ENCODE data around the gene ENOX2.

DNA sequence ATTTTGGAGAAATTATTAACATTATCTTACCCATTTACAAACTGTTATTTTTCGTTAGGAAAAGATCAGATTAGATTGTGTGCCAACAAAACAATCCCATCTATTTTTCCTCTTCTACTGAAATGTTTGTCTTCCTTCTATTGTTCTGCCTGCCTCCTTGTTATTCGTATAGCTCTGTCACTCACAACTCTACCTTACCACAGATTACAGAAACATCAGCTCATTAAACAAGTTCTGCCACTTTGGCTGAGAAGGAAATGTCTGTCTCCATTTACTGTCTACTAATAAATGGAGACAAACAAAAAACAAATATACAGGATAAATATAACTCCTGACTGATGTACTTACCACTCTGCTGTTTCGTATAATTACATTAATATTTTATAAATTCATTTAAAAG is 211.4 kb downstream of the ENOX2 start:
- TF ChIP-seq POLR2A (IDR thresholded peaks at IDR 0.05) (no peak), EP300 (IDR thresholded peaks at IDR 0.05) (no peak)
- TF ChIP-seq, protein P1, sequence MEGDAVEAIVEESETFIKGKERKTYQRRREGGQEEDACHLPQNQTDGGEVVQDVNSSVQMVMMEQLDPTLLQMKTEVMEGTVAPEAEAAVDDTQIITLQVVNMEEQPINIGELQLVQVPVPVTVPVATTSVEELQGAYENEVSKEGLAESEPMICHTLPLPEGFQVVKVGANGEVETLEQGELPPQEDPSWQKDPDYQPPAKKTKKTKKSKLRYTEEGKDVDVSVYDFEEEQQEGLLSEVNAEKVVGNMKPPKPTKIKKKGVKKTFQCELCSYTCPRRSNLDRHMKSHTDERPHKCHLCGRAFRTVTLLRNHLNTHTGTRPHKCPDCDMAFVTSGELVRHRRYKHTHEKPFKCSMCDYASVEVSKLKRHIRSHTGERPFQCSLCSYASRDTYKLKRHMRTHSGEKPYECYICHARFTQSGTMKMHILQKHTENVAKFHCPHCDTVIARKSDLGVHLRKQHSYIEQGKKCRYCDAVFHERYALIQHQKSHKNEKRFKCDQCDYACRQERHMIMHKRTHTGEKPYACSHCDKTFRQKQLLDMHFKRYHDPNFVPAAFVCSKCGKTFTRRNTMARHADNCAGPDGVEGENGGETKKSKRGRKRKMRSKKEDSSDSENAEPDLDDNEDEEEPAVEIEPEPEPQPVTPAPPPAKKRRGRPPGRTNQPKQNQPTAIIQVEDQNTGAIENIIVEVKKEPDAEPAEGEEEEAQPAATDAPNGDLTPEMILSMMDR (IDR thresholded peaks at IDR 0.05), result no peak

All from gastroesophageal sphincter (tissue), 3 donors.